T-helper 2 cell treated with Interferon-gamma antibody and Interleukin-4, amounts not matched to agents 5 μg/mL and 100 μg/mL, for 36 hours (primary cell): ENCODE data around the gene FBXW9.
"Not testable (repeated sequence)": the region's sequence is repeated elsewhere in the genome, so short reads cannot be mapped to it uniquely, and the experiment has no call there.

Experiments
- DNase-seq: peaks from one replicate; pipeline ENCODE4 v3.0.0; 2021; ENCODE audit warnings: low spot score
- H3K27ac Mint-ChIP-seq: one replicate; pipeline ENCODE4 v1.8.0; 2021; ENCODE audit warnings: mild to moderate bottlenecking, mixed read lengths
- H3K27me3 Mint-ChIP-seq: one replicate; pipeline ENCODE4 v1.8.0; 2021; ENCODE audit warnings: low read depth, mixed read lengths
- H3K36me3 Mint-ChIP-seq: one replicate; pipeline ENCODE4 v1.8.0; 2021; ENCODE audit warnings: low read depth, mixed read lengths
- H3K4me1 Mint-ChIP-seq: one replicate; pipeline ENCODE4 v1.8.0; 2021; ENCODE audit warnings: low read depth, mixed read lengths
- H3K4me3 Mint-ChIP-seq: one replicate; pipeline ENCODE4 v1.8.0; 2022; ENCODE audit warnings: mild to moderate bottlenecking, moderate library complexity, mixed read lengths
- H3K9me3 Mint-ChIP-seq: one replicate; pipeline ENCODE4 v1.8.0; 2021; ENCODE audit warnings: mixed read lengths

Gene FBXW9

DNA sequence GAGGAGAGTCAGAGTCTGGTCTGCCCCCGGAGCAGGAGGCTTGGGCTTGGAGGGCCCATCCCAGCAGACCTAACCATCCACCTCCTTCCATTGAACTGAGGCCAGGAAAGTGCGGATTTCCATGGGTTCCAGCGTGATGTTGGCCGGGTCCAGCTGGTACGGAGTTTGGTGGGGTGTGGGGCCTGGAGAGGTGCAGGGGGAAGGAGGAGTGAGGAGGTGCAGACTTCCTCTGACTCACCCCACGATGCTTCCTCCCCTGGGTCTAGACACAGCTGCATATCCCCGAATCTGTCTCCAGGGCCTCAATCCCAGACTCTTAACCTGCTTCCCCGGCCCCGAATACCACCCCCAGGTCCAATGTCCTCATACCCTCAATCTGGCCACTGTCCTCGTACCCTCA, 49.9 kb downstream of the FBXW9 start:
- Mint-ChIP-seq H3K9me3 (no peaks in the 10 kb centered on the region), H3K27me3 (no peaks in the 10 kb centered on the region), H3K4me3 (no peak overlapping the region), H3K4me1 (no peaks in the 10 kb centered on the region), H3K27ac (no peak overlapping the region), H3K36me3 (peaks cover 21% of the 10 kb centered on the region)
- no peak for DNase-seq

GRCh38 chr19:12643716-12644115, 52.7 kb downstream of the FBXW9 start:
- H3K27ac Mint-ChIP-seq, DNase-seq, H3K4me1 Mint-ChIP-seq, H3K27me3 Mint-ChIP-seq, H3K4me3 Mint-ChIP-seq, H3K9me3 Mint-ChIP-seq: not testable (repeated sequence)
- peaks cover 10% of the 10 kb centered on the region for H3K36me3 Mint-ChIP-seq

DNA sequence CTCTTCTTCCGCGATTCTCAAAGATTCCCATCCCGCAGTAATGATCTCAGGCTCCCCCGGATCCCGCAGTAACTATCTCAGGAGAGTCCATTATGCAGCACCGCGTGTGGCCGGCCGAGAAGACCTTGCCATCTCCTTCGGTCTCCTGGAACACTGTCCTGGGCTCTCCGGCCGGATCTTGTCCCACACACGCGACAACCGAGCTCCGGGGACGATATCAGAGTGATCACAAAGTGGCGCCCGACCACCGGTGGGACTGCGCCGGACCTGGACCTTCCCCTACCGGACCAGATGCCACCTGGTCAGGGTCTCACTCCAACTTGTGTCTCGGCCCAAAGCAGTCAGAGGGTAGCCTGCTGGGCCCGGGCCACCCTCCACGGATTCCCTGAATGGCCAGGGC, 53.9 kb downstream of the FBXW9 start:
- DNase-seq = no peak
- Mint-ChIP-seq H3K27ac (no peak overlapping the region), H3K4me1 (peaks cover 8% of the 10 kb centered on the region), H3K9me3 (no peaks in the 10 kb centered on the region), H3K36me3 (peaks cover 7% of the 10 kb centered on the region), H3K4me3 (no peak overlapping the region), H3K27me3 (no peaks in the 10 kb centered on the region)

DNA sequence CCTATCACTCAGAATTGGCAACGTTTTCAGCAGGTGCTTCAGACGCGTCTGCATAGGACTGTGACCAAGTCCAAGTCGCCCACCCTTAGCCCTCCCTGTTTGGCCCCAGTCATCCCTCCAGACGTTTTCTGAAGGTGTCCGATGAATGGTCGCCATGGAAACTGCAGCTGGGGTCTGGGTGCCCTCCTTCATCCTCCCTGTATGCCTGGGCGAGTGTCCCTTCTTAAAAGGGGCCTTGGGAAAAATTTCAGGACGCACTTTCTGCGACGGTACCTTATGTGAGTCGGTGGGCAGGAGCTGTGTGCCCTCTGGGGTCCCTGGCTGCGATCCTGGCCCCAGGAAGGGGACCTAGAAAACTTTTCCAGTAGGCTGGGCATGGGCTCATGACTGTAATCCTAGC, 55.0 kb downstream of the FBXW9 start:
- Mint-ChIP-seq H3K4me3 (no peak overlapping the region), H3K4me1 (peaks cover 8% of the 10 kb centered on the region), H3K36me3 (peaks cover 10% of the 10 kb centered on the region), H3K27ac (no peak overlapping the region), H3K9me3 (no peaks in the 10 kb centered on the region), H3K27me3 (no peaks in the 10 kb centered on the region)
- DNase-seq = no peak

DNA sequence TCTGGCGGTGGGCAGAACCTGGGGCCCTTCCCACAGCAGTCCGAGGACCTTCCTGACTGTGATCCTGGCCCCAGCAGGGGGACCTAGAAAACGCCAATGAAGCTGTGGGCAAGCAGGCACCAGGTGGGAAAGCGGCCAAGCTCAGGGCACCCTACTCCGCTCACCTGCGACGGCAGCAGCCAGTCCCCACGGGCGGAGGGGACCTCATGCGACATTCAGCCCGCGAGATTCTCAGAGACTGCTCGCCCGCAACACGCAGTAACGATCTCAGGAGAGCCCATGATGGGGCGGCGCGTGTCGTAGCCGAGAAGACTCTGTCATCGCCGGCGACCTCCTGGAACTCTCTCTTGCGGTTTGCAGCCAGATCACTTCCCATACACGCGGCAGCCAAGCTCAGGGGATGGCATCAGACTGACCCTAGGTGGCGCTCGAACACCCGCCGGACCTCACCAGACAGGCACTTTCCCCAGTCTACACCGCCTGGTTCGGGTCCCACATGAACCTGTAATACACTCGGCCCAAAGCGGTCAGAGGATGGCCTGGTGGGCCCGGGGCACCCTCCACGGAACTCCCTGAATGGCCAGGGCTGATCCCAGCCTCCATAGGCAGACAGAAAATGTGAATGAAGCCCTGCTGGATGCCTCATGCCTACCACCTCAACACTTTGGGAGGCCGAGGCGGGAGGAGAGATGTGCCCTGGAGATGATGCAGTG, 56.4 kb downstream of the FBXW9 start:
- DNase-seq = peak; percentile 85
- Mint-ChIP-seq H3K4me3 (peak overlapping the region; percentile 63), H3K4me1 (peaks cover 8% of the 10 kb centered on the region), H3K36me3 (peaks cover 13% of the 10 kb centered on the region), H3K9me3 (no peaks in the 10 kb centered on the region), H3K27me3 (no peaks in the 10 kb centered on the region), H3K27ac (peak overlapping the region; percentile 60)
